KMS-11 (cell line): ENCODE results near the gene GLIS1.

Source experiments
- H2AFZ ChIP-seq: fragments of 200-600 bp; sonication (generic); 2 replicates; pipeline ENCODE4 v1.6.1; 2016; ENCODE audit warnings: antibody characterized with exemption, mixed run types, low read depth
- H3K27ac ChIP-seq: fragments of 200-600 bp; sonication (generic); 2 replicates; pipeline ENCODE4 v1.6.1; 2016; ENCODE audit warnings: mild to moderate bottlenecking, mixed run types
- H3K27me3 ChIP-seq: fragments of 200-600 bp; sonication (generic); 2 replicates; pipeline ENCODE4 v1.6.1; 2017; ENCODE audit warnings: mild to moderate bottlenecking, low read depth, mixed run types, moderate library complexity; ENCODE audit not compliant: insufficient read depth
- H3K36me3 ChIP-seq: fragments of 200-600 bp; sonication (generic); 2 replicates; pipeline ENCODE4 v1.6.1; 2017; ENCODE audit warnings: mild to moderate bottlenecking, mixed run types; ENCODE audit not compliant: insufficient read depth
- H3K4me1 ChIP-seq: fragments of 200-600 bp; sonication (generic); 2 replicates; pipeline ENCODE4 v1.6.1; 2016; ENCODE audit warnings: mild to moderate bottlenecking, low read depth, mixed run types; ENCODE audit not compliant: poor library complexity, severe bottlenecking
- H3K4me2 ChIP-seq: fragments of 200-600 bp; sonication (generic); 2 replicates; pipeline ENCODE4 v1.7.0; 2016; ENCODE audit warnings: mild to moderate bottlenecking, mixed run types
- H3K4me3 ChIP-seq: fragments of 200-600 bp; sonication (generic); IDR thresholded peaks from 2 replicates; pipeline ENCODE4 v1.6.1; 2017; ENCODE audit warnings: low read depth, low read length, mixed read lengths; ENCODE audit not compliant: insufficient read depth
- H3K79me2 ChIP-seq: fragments of 200-600 bp; sonication (generic); 2 replicates; pipeline ENCODE4 v1.6.1; 2016; ENCODE audit warnings: low read depth, mixed run types; ENCODE audit not compliant: insufficient read depth
- H3K9ac ChIP-seq: fragments of 200-600 bp; sonication (generic); 2 replicates; pipeline ENCODE4 v1.6.1; 2016; ENCODE audit warnings: mild to moderate bottlenecking, mixed run types
- H4K20me1 ChIP-seq: fragments of 200-600 bp; sonication (generic); 2 replicates; pipeline ENCODE4 v1.6.1; 2016; ENCODE audit warnings: mild to moderate bottlenecking, mixed run types; ENCODE audit not compliant: insufficient read depth
- TF ChIP-seq, protein P1 (sequence below): fragments of 200-600 bp; sonication (generic); conservative IDR thresholded peaks from 2 replicates; pipeline ENCODE4 v1.6.1; 2017; ENCODE audit warnings: low read depth, mild to moderate bottlenecking, antibody characterized with exemption, low read length, moderate library complexity, mixed read lengths

Gene GLIS1

DNA sequence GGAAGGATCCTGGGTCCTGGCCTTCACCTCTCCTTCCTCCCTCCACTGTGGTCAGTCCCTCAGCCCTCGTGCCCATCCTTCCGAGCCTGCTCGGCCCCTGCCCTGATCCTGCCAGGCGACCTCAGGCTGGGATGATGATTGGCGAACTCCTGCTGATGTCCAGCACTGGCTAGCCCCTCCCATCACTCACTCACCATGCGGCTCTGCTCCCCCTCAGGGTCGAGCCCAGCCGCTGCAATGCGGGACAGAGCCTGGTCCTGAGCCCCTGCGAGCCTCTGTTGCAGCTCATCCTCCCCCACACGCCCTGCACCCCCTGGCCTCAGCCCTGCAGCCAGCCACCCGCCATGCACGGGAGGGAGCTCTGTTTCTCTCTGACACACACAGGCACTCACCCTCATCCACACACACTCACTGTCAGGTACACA is 179.6 kb downstream of the GLIS1 start:
- no peaks in the 10 kb centered on the region for H3K36me3 ChIP-seq
- H3K4me1 ChIP-seq = peaks cover 5% of the 10 kb centered on the region
- H3K27ac ChIP-seq = no peak overlapping the region
- H3K4me2 ChIP-seq = no peak overlapping the region
- no peak overlapping the region for H3K4me3 ChIP-seq
- no peaks in the 10 kb centered on the region for H3K27me3 ChIP-seq
- no peak overlapping the region for H2AFZ ChIP-seq
- H4K20me1 ChIP-seq = no peaks in the 10 kb centered on the region
- no peaks in the 10 kb centered on the region for H3K79me2 ChIP-seq
- no peak overlapping the region for H3K9ac ChIP-seq
- TF ChIP-seq, protein P1, sequence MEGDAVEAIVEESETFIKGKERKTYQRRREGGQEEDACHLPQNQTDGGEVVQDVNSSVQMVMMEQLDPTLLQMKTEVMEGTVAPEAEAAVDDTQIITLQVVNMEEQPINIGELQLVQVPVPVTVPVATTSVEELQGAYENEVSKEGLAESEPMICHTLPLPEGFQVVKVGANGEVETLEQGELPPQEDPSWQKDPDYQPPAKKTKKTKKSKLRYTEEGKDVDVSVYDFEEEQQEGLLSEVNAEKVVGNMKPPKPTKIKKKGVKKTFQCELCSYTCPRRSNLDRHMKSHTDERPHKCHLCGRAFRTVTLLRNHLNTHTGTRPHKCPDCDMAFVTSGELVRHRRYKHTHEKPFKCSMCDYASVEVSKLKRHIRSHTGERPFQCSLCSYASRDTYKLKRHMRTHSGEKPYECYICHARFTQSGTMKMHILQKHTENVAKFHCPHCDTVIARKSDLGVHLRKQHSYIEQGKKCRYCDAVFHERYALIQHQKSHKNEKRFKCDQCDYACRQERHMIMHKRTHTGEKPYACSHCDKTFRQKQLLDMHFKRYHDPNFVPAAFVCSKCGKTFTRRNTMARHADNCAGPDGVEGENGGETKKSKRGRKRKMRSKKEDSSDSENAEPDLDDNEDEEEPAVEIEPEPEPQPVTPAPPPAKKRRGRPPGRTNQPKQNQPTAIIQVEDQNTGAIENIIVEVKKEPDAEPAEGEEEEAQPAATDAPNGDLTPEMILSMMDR = no peak

DNA sequence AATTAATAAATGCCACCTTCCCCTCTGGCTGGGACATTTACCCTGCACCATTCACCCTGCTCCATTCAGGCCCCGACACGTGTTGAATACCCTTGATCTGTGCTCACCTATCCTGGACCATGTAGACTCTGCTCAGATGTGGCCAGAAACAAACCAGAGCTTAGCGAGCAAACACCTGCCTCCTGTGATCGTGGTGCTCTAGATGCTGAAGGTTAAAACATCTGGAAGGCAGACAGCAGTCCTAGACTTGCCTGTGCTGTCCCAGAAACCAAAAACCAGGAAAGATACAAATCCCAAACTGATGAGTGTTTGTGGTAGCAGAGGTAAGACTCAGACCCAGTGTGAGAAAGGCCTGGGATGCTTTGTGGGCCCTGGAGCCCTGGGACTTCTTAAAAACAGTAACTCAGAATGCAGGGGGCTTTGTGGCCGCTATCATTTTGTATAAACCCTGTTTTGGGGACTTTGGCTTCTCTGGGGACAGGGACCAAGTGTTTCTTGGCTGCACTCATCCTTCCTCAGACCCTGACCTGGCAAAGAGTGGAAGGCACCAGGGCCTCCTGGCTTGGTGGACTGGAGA is 180.1 kb downstream of the GLIS1 start:
- TF ChIP-seq, protein P1 = no peak
- Histone ChIP-seq H3K27ac (no peak overlapping the region), H3K4me1 (peaks cover 10% of the 10 kb centered on the region), H3K4me2 (no peak overlapping the region), H4K20me1 (no peaks in the 10 kb centered on the region), H3K9ac (no peak overlapping the region), H3K4me3 (no peak overlapping the region), H3K36me3 (no peaks in the 10 kb centered on the region), H3K79me2 (no peaks in the 10 kb centered on the region), H3K27me3 (no peaks in the 10 kb centered on the region), H2AFZ (no peak overlapping the region)

DNA sequence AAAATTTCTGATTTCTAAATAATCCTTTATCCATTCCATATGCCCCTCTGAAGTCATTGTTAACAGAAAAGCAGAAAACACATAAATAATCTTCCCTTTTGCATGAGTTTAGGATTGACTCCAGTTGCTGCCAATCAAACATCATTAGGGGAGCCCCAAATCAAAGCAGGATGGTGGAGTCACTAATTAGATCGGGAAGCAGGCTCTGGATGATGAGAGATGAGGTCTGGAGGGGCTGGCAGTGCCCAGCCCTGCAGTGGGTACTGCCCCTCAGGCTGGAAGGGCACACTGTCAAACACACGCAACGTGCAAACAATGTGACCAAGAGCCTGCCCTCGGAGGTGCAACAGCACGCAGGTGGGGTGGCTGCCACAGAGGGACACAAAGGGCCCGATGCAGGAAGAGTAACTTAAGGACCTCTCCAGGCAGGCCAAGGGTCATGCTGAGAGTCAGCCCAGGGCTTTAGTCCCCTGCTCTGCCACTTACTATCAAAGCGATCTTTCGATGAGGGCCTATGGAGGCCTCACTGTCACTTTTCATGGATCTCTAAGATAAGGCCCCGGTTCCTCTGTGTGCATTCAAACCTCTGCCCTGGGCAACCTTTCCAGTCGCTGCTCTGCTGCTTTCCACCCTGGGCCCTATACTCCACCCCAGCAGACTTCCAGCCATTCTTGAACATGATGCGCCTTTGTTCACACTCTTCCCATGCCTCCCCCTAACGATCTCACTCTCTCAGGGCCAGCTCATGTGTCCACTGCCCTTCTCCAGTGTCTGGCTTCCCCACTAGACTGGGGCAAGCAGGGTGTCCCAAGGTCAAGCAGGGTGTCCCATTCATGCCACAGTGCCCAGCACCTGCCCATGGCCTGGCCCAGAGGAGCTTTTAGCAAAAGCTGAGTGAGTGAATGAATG is 180.9 kb downstream of the GLIS1 start:
- no peaks in the 10 kb centered on the region for H4K20me1 ChIP-seq
- H3K4me2 ChIP-seq = no peak overlapping the region
- no peaks in the 10 kb centered on the region for H3K36me3 ChIP-seq
- no peak overlapping the region for H3K4me3 ChIP-seq
- H2AFZ ChIP-seq = no peak overlapping the region
- no peaks in the 10 kb centered on the region for H3K79me2 ChIP-seq
- H3K4me1 ChIP-seq = peaks cover 13% of the 10 kb centered on the region
- TF ChIP-seq, protein P1 = no peak
- no peak overlapping the region for H3K9ac ChIP-seq
- no peaks in the 10 kb centered on the region for H3K27me3 ChIP-seq
- no peak overlapping the region for H3K27ac ChIP-seq

DNA sequence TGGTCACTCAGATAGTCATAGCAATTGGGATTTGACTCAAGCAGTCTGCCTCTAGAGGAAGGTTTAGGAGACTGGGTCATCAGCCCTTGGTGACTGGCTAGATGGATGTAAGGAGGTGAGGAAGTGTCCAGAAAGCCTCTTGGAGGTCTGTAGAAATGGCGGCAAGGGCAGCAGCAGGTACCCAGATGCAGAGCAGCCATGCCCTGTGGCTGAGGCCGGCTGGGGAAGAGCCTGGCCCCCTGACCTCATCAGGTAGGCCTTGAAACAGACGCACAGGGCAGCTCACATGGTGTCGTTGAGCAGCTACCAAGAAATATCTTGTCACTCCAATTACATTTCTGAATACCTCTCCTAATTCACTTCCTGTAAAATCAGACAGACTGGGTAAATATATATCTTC is 181.6 kb downstream of the GLIS1 start:
- no peak overlapping the region for H3K4me2 ChIP-seq
- H3K4me3 ChIP-seq = no peak overlapping the region
- no peaks in the 10 kb centered on the region for H3K79me2 ChIP-seq
- H3K27ac ChIP-seq = no peak overlapping the region
- H4K20me1 ChIP-seq = no peaks in the 10 kb centered on the region
- no peaks in the 10 kb centered on the region for H3K27me3 ChIP-seq
- TF ChIP-seq, protein P1 = no peak
- peaks cover 13% of the 10 kb centered on the region for H3K4me1 ChIP-seq
- H3K36me3 ChIP-seq = no peaks in the 10 kb centered on the region
- no peak overlapping the region for H2AFZ ChIP-seq
- no peak overlapping the region for H3K9ac ChIP-seq
